GM12878 (cell line): ENCODE measurements around the gene KLHL35. TPM values are rescaled to one million over a fixed set of nuclear protein-coding genes. Genes with fewer than 3 reads are reported as not detected.

Experiments
- ATAC-seq: fragments of 200-7000 bp; cut with Tn5 transposase; 3 replicates; pipeline ENCODE4 v1.9.1; 2020; ENCODE audit warnings: mild to moderate bottlenecking, moderate library complexity
- BruUV-seq: library from RNA; stranded (reverse); fragments of 400-500 nt; replicated peaks from 2 replicates; lab custom pipeline; 2021; lab: Mats Ljungman, UMichigan
- CTCF ChIA-PET: fragments of 300-600 bp; sonication (Branson Sonifier 250); formaldehyde crosslinking; extraction: SDS; loops from one replicate; lab custom pipeline; 2021; ENCODE audit warnings: inconsistent platforms; lab: Yijun Ruan, JAX
- POLR2A ChIA-PET: fragments of 350-600 bp; formaldehyde crosslinking; extraction: SDS; loops from one replicate; lab custom pipeline; 2021; ENCODE audit warnings: inconsistent platforms; lab: Charles Lee
- RAD21 ChIA-PET: fragments of 300-600 bp; sonication (Branson Sonifier 250); formaldehyde crosslinking; loops from one replicate; lab custom pipeline; 2023; ENCODE audit warnings: antibody characterized with exemption; ENCODE audit not compliant: unreplicated experiment; lab: Charles Lee
- SMC1A ChIA-PET: fragments of 300-600 bp; sonication (Branson Sonifier 250); formaldehyde crosslinking; loops from one replicate; lab custom pipeline; 2023; ENCODE audit not compliant: unreplicated experiment, uncharacterized antibody; lab: Charles Lee
- DNase-seq: peaks from one replicate; pipeline ENCODE4 v3.0.0-alpha.2; 2011; ENCODE audit warnings: low read depth, low spot score
- FAIRE-seq: peaks from 3 replicates; lab custom pipeline; 2011; peaks lifted over from hg19 to GRCh38; lab: Jason Lieb, UNC
- H2AFZ ChIP-seq: 2 replicates; pipeline ENCODE4 v1.6.0; 2011; ENCODE audit warnings: low read depth, low read length, control low read depth; ENCODE audit not compliant: control insufficient read depth
- H3K27ac ChIP-seq: 2 replicates; pipeline ENCODE4 v1.5.1; 2011; ENCODE audit warnings: control low read depth; ENCODE audit not compliant: control insufficient read depth, insufficient read depth
- H3K27me3 ChIP-seq, 2 experiments: replicated peaks in 1 of 2; 2 replicates each; pipeline versions ENCODE4 v1.6.0 to v1.6.1; 2011; ENCODE audit warnings: low read length in 1 of 2; ENCODE audit not compliant: control insufficient read depth in 2 of 2, insufficient read depth in 2 of 2
- H3K36me3 ChIP-seq, 2 experiments: 2 replicates each; pipeline ENCODE4 v1.5.1; 2011; ENCODE audit warnings: low read length in 1 of 2; ENCODE audit not compliant: control insufficient read depth in 2 of 2, insufficient read depth in 2 of 2
- H3K4me1 ChIP-seq: 2 replicates; pipeline ENCODE4 v1.6.1; 2011; ENCODE audit warnings: mild to moderate bottlenecking, low read length, moderate library complexity, mixed read lengths; ENCODE audit not compliant: control insufficient read depth, insufficient read depth
- H3K4me2 ChIP-seq: 2 replicates; pipeline ENCODE4 v1.6.0; 2011; ENCODE audit warnings: control low read depth; ENCODE audit not compliant: control insufficient read depth, insufficient read depth
- H3K4me3 ChIP-seq: fragments of 200-600 bp; sonication (generic); 2 replicates; pipeline ENCODE4 v1.5.1; 2016
- H3K79me2 ChIP-seq: 2 replicates; pipeline ENCODE4 v1.6.0; 2011; ENCODE audit warnings: low read length; ENCODE audit not compliant: control insufficient read depth, insufficient read depth
- H3K9ac ChIP-seq: 2 replicates; pipeline ENCODE4 v1.8.0; 2011; ENCODE audit warnings: low read length, control low read depth, mixed read lengths; ENCODE audit not compliant: control insufficient read depth, insufficient read depth
- H3K9me3 ChIP-seq: replicated peaks from 3 replicates; pipeline ENCODE4 v1.5.1; 2011; ENCODE audit warnings: mild to moderate bottlenecking, low read length; ENCODE audit not compliant: control insufficient read depth, insufficient read depth
- H4K20me1 ChIP-seq: 2 replicates; pipeline ENCODE4 v1.6.0; 2011; ENCODE audit not compliant: control insufficient read depth, insufficient read depth
- CHD2 ChIP-seq: IDR thresholded peaks from 2 replicates; pipeline ENCODE4 v1.6.1; 2011; ENCODE audit warnings: low read depth, low read length, improper control_type of control experiment, borderline replicate concordance
- HCFC1 ChIP-seq: fragments of 150-350 bp; IDR thresholded peaks from 2 replicates; pipeline ENCODE4 v1.6.1; 2014; ENCODE audit warnings: low read length
- NFXL1 ChIP-seq: fragments of 450-650 bp; IDR thresholded peaks from 2 replicates; pipeline ENCODE4 v1.6.1; 2017; ENCODE audit warnings: antibody characterized with exemption, mild to moderate bottlenecking, borderline replicate concordance
- RAD21 ChIP-seq: IDR thresholded peaks from 2 replicates; pipeline ENCODE4 v1.6.1; 2011; ENCODE audit warnings: mild to moderate bottlenecking, low read depth, low read length, moderate library complexity; ENCODE audit not compliant: insufficient read depth
- RFX5 ChIP-seq: IDR thresholded peaks from 2 replicates; pipeline ENCODE4 v1.6.1; 2011; ENCODE audit warnings: low read depth, low read length, improper control_type of control experiment
- RUNX3 ChIP-seq: IDR thresholded peaks from 2 replicates; pipeline ENCODE4 v1.6.1; 2012; ENCODE audit warnings: low read length, inconsistent platforms
- SMAD1 ChIP-seq: fragments of 450-650 bp; IDR thresholded peaks from 2 replicates; pipeline ENCODE4 v1.6.1; 2018; ENCODE audit warnings: mild to moderate bottlenecking, low read depth; ENCODE audit not compliant: partially characterized antibody
- SREBF1 ChIP-seq: IDR thresholded peaks from 2 replicates; pipeline ENCODE4 v1.6.1; 2012; ENCODE audit warnings: mild to moderate bottlenecking, low read length
- USF2 ChIP-seq: IDR thresholded peaks from 2 replicates; pipeline ENCODE4 v1.6.1; 2011; ENCODE audit warnings: low read depth, low read length, improper control_type of control experiment, borderline replicate concordance
- WGBS: methylation state at CpG from one replicate; pipeline ENCODE4 v1.1.6; 2016; ENCODE audit warnings: low lambda C conversion rate; ENCODE audit not compliant: insufficient replicate concordance, insufficient coverage; ENCODE audit errors: missing lambda C conversion rate; 5-methylcytosine and 5-hydroxymethylcytosine counted together
- in situ Hi-C: fragments of 300-500 bp; cut with MboI; formaldehyde crosslinking; loops from 9 replicates; pipeline ENCODE4 v1.14.3; 2018; ENCODE audit warnings: mixed read lengths
- intact Hi-C: fragments of 100-400 bp; cut with micrococcal nuclease; formaldehyde crosslinking; loops from one replicate; pipeline ENCODE4 v1.14.2; 2022; ENCODE audit not compliant: unreplicated experiment
- polyA plus RNA-seq, 11 experiments: library from polyadenylated mRNA; depleted of rRNA in 4 of 11; unstranded in 6 of 11; stranded (reverse) in 5 of 11; fragments of >200 nt; fragmentation: Nextera tagmentation in 4 of 11; fragmentation: Illumina TruSeq in 1 of 11; extraction: Ambion mirVana in 4 of 11; extraction: Trizol in 1 of 11; gene quantifications; 1 replicate in 1 of 11; 2 replicates in 10 of 11; pipeline versions ENCODE4 v1.2.1 to v1.2.3, GENCODE V29; 2011 to 2016; ENCODE audit warnings: inconsistent platforms in 2 of 11, missing spikeins in 2 of 11, low read depth in 1 of 11
- total RNA-seq, 4 experiments: library from RNA; depleted of rRNA in 3 of 4; stranded (reverse); fragments of >200 nt in 3 of 4; fragmentation: Illumina TruSeq in 1 of 4; extraction: Trizol in 1 of 4; gene quantifications; 2 replicates each; pipeline versions ENCODE4 v1.2.1 to v1.2.3, GENCODE V29; 2013 to 2021
- TF ChIP-seq, protein P1 (sequence below): fragments of 450-650 bp; formaldehyde crosslinking; IDR thresholded peaks from 2 replicates; pipeline ENCODE4 v1.4.0; 2020; ENCODE audit warnings: mild to moderate bottlenecking, moderate library complexity
- TF ChIP-seq, protein P2 (sequence below): fragments of 450-650 bp; IDR thresholded peaks from 2 replicates; pipeline ENCODE4 v1.6.1; 2017; ENCODE audit warnings: borderline replicate concordance
- TF ChIP-seq, protein P3 (sequence below): fragments of 450-650 bp; IDR thresholded peaks from 2 replicates; pipeline ENCODE4 v1.6.1; 2016; ENCODE audit warnings: mild to moderate bottlenecking

Gene KLHL35
- total and polyA plus RNA-seq, 10 of the 15 experiments (the other 5 are each of a cell fraction or from before 2014, with no cell fraction given) = 0.04 to 0.34 (median 0.13) TPM; not detected in 1

DNA sequence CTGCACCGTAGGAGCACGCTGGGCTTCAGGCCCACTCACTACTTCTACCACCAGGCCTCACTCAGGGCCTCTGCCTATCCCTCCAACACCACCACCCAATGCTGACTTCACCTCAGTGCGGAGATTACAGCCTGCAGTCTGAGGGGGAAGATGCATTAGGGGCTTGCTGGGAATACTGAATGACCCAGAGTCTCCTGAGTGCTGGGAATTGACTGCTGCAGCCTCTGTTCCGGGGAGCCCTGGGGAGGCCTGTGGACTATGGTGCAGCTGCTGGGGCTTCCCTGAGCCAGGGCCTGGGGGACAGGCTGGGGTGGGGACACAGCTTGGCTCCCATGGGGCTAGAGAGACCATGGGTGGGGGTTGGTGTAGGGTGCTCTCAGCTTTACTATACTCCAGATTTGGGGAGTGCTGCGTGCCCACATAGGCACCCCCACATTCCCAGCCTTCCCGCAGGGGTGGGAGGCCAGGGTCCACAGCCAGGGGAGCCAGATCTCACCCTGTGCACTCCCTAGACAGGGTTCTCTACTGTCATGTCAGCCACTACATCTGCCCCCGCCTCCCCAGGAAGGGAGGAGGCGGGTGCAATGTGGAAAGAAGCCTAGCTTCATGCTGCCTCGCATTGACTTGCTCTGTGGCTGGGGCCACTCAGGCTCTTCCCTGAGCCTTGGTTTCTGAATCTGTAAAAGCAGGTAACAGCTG, 48.4 kb upstream of the KLHL35 start:
- no peaks in the 10 kb centered on the region for H3K9me3 ChIP-seq
- H3K27ac ChIP-seq = no peak overlapping the region
- FAIRE-seq = no peak
- no peak overlapping the region for H3K4me3 ChIP-seq
- POLR2A ChIA-PET = no interaction called here
- H3K36me3 ChIP-seq = no peaks in the 10 kb centered on the region
- no peak overlapping the region for H3K4me2 ChIP-seq
- BruUV-seq = no TSS peak
- 53% methylated on average over 9 of the region's 9 CpGs for WGBS
- in situ Hi-C loops = no loop called here
- H4K20me1 ChIP-seq = no peaks in the 10 kb centered on the region
- CTCF ChIA-PET = interaction anchor here (1.3 kb wide), 1 partner anchor 42 kb away, joined by 3 read pairs; no protein-coding TSS in a partner anchor
- H3K79me2 ChIP-seq = no peaks in the 10 kb centered on the region
- peaks cover 10% of the 10 kb centered on the region for H3K4me1 ChIP-seq
- RAD21 ChIA-PET = no interaction called here
- DNase-seq = no peak
- no peak overlapping the region for H3K9ac ChIP-seq
- ATAC-seq = no peak
- intact Hi-C loops = no loop called here
- TF ChIP-seq CHD2 (no peak), RUNX3 (no peak), RFX5 (no peak), USF2 (no peak), HCFC1 (no peak), RAD21 (no peak), SREBF1 (no peak), NFXL1 (no peak), SMAD1 (no peak)
- TF ChIP-seq, protein P1, sequence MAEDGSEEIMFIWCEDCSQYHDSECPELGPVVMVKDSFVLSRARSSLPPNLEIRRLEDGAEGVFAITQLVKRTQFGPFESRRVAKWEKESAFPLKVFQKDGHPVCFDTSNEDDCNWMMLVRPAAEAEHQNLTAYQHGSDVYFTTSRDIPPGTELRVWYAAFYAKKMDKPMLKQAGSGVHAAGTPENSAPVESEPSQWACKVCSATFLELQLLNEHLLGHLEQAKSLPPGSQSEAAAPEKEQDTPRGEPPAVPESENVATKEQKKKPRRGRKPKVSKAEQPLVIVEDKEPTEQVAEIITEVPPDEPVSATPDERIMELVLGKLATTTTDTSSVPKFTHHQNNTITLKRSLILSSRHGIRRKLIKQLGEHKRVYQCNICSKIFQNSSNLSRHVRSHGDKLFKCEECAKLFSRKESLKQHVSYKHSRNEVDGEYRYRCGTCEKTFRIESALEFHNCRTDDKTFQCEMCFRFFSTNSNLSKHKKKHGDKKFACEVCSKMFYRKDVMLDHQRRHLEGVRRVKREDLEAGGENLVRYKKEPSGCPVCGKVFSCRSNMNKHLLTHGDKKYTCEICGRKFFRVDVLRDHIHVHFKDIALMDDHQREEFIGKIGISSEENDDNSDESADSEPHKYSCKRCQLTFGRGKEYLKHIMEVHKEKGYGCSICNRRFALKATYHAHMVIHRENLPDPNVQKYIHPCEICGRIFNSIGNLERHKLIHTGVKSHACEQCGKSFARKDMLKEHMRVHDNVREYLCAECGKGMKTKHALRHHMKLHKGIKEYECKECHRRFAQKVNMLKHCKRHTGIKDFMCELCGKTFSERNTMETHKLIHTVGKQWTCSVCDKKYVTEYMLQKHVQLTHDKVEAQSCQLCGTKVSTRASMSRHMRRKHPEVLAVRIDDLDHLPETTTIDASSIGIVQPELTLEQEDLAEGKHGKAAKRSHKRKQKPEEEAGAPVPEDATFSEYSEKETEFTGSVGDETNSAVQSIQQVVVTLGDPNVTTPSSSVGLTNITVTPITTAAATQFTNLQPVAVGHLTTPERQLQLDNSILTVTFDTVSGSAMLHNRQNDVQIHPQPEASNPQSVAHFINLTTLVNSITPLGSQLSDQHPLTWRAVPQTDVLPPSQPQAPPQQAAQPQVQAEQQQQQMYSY (CRISPR knock-in tag) = no peak
- TF ChIP-seq, protein P2, sequence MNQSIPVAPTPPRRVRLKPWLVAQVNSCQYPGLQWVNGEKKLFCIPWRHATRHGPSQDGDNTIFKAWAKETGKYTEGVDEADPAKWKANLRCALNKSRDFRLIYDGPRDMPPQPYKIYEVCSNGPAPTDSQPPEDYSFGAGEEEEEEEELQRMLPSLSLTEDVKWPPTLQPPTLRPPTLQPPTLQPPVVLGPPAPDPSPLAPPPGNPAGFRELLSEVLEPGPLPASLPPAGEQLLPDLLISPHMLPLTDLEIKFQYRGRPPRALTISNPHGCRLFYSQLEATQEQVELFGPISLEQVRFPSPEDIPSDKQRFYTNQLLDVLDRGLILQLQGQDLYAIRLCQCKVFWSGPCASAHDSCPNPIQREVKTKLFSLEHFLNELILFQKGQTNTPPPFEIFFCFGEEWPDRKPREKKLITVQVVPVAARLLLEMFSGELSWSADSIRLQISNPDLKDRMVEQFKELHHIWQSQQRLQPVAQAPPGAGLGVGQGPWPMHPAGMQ = no peak
- TF ChIP-seq, protein P3, sequence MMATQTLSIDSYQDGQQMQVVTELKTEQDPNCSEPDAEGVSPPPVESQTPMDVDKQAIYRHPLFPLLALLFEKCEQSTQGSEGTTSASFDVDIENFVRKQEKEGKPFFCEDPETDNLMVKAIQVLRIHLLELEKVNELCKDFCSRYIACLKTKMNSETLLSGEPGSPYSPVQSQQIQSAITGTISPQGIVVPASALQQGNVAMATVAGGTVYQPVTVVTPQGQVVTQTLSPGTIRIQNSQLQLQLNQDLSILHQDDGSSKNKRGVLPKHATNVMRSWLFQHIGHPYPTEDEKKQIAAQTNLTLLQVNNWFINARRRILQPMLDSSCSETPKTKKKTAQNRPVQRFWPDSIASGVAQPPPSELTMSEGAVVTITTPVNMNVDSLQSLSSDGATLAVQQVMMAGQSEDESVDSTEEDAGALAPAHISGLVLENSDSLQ = no peak
- TF ChIP-seq, all 136 proteins: peak for 0
- Histone ChIP-seq H3K27me3 (no peaks in the 10 kb centered on the region), H2AFZ (no peak overlapping the region)
- SMC1A ChIA-PET = no interaction called here
